ENCODE results near the gene TTC39C. TPM values are rescaled to one million over a fixed set of nuclear protein-coding genes. Genes with fewer than 3 reads are reported as not detected.

The TTC39C gene
- total and polyA plus RNA-seq, 2 of the 8 experiments (the other 6 are each of a cell fraction or from before 2014, with no cell fraction given): 8.1 to 79.1 TPM

GRCh38 chr18:24176727-24177416, 162.3 kb downstream of the TTC39C start (continued):
- peak; percentile 75 to 84 for TF ChIP-seq RAD21 (IDR thresholded peaks at IDR 0.05 in 1 of 2, conservative IDR thresholded peaks at IDR 0.05 in 1 of 2; ENCODE audit: low read depth in 2 of 2, low read length in 2 of 2)
- no peak for TF ChIP-seq CHD2 (IDR thresholded peaks at IDR 0.05; ENCODE audit: low read length)
- TF ChIP-seq RFX5 (IDR thresholded peaks at IDR 0.05; ENCODE audit: borderline replicate concordance, low read depth, low read length): no peak
- no peak for TF ChIP-seq SIRT6 (IDR thresholded peaks at IDR 0.05; ENCODE audit: low read length)
- no peak for TF ChIP-seq CEBPB (IDR thresholded peaks at IDR 0.05; ENCODE audit: low read depth, low read length)
- peak; percentile 34 for TF ChIP-seq NANOG (IDR thresholded peaks at IDR 0.05; ENCODE audit: insufficient read depth, low read depth, low read length, poor library complexity, severe bottlenecking)
- TF ChIP-seq HDAC6 (IDR thresholded peaks at IDR 0.05; ENCODE audit: low read depth, low read length): no peak
- TF ChIP-seq TEAD4 (IDR thresholded peaks at IDR 0.05; ENCODE audit: low read depth, low read length): no peak
- no peak for TF ChIP-seq ATF2 (IDR thresholded peaks at IDR 0.05; ENCODE audit: low read length)
- TF ChIP-seq MAX (IDR thresholded peaks at IDR 0.05): no peak
- TF ChIP-seq CBX8 (IDR thresholded peaks at IDR 0.05; ENCODE audit: borderline replicate concordance, low read depth, low read length): no peak
- no peak for TF ChIP-seq KDM1A (IDR thresholded peaks at IDR 0.05; ENCODE audit: borderline replicate concordance, low read length)
- TF ChIP-seq RNF2 (IDR thresholded peaks at IDR 0.05; ENCODE audit: borderline replicate concordance, low read depth, low read length, missing control alignments, poor library complexity, severe bottlenecking): no peak
- TF ChIP-seq RBBP5 (IDR thresholded peaks at IDR 0.05; ENCODE audit: borderline replicate concordance, low read depth, low read length): no peak
- TF ChIP-seq SP2 (IDR thresholded peaks at IDR 0.05; ENCODE audit: low read length): no peak
- TF ChIP-seq GABPA (IDR thresholded peaks at IDR 0.05; ENCODE audit: borderline replicate concordance, insufficient read depth, low read length): 0 out of 2 replicates have a peak, but pooled peaks have one; percentile 51
- TF ChIP-seq TCF12 (IDR thresholded peaks at IDR 0.05; ENCODE audit: low read depth, low read length): no peak
- no peak for TF ChIP-seq POU5F1 (IDR thresholded peaks at IDR 0.05; ENCODE audit: low read depth, low read length)
- TF ChIP-seq EP300 (IDR thresholded peaks at IDR 0.05; ENCODE audit: borderline replicate concordance in 1 of 2, low read depth in 2 of 2, low read length in 2 of 2): no peak
- no peak for TF ChIP-seq SRF (IDR thresholded peaks at IDR 0.05; ENCODE audit: low read depth, low read length)
- TF ChIP-seq JUND (IDR thresholded peaks at IDR 0.05; ENCODE audit: low read length): no peak

Measured in H1 (cell line).